Osteocyte (in vitro differentiated cells): ENCODE results near the gene MED26. TPM values are rescaled to one million over a fixed set of nuclear protein-coding genes. Genes with fewer than 3 reads are reported as not detected.
A peak's percentile ranks its signal among the peaks of the same experiment; 100 is the strongest.

Experiments
- DNase-seq: peaks from one replicate; pipeline ENCODE4 v3.0.0; 2021; ENCODE audit warnings: mixed read lengths; ENCODE audit not compliant: unreplicated experiment; ENCODE audit errors: extremely low spot score
- H3K27ac Mint-ChIP-seq: one replicate; pipeline ENCODE4 v1.8.0; 2021; ENCODE audit warnings: mild to moderate bottlenecking, mixed read lengths; ENCODE audit not compliant: unreplicated experiment
- H3K27me3 Mint-ChIP-seq: one replicate; pipeline ENCODE4 v1.8.0; 2021; ENCODE audit warnings: mixed read lengths; ENCODE audit not compliant: unreplicated experiment
- H3K36me3 Mint-ChIP-seq: one replicate; pipeline ENCODE4 v1.8.0; 2021; ENCODE audit warnings: mixed read lengths; ENCODE audit not compliant: unreplicated experiment
- H3K4me1 Mint-ChIP-seq: one replicate; pipeline ENCODE4 v1.8.0; 2021; ENCODE audit warnings: mixed read lengths; ENCODE audit not compliant: unreplicated experiment
- H3K4me3 Mint-ChIP-seq: one replicate; pipeline ENCODE4 v1.8.0; 2021; ENCODE audit warnings: mild to moderate bottlenecking, moderate library complexity, mixed read lengths; ENCODE audit not compliant: unreplicated experiment
- H3K9me3 Mint-ChIP-seq: one replicate; pipeline ENCODE4 v1.8.0; 2021; ENCODE audit warnings: mixed read lengths; ENCODE audit not compliant: unreplicated experiment
- CTCF ChIP-seq: fragments of 200-600 bp; sonication (generic); IDR thresholded peaks from 2 replicates; pipeline ENCODE4 v1.5.0; 2021; ENCODE audit warnings: antibody characterized with exemption, mild to moderate bottlenecking, moderate library complexity
- total RNA-seq: library from RNA; stranded (reverse); gene quantifications from 2 replicates; pipeline ENCODE4 v1.2.1, GENCODE V29; 2021

MED26 gene
- total RNA-seq, 1 donor from 2014 or later, result 9.5 TPM

- no peaks in the 10 kb centered on the region for H3K27me3 Mint-ChIP-seq
- H3K4me1 Mint-ChIP-seq, result no peaks in the 10 kb centered on the region
- no peak for TF ChIP-seq CTCF
- no peak for DNase-seq
- no peaks in the 10 kb centered on the region for H3K9me3 Mint-ChIP-seq
- H3K4me3 Mint-ChIP-seq, result no peak overlapping the region
- H3K27ac Mint-ChIP-seq, result no peak overlapping the region
- H3K36me3 Mint-ChIP-seq, result peaks cover 36% of the 10 kb centered on the region
Measured at GRCh38 chr19:16529466-16530144, 98.4 kb downstream of the MED26 start.

GRCh38 chr19:16527971-16528521 lies 100.0 kb downstream of the MED26 start:
- H3K9me3 Mint-ChIP-seq, result no peaks in the 10 kb centered on the region
- TF ChIP-seq CTCF, result peak; percentile 40
- no peaks in the 10 kb centered on the region for H3K27me3 Mint-ChIP-seq
- no peak overlapping the region for H3K4me3 Mint-ChIP-seq
- no peak overlapping the region for H3K27ac Mint-ChIP-seq
- H3K36me3 Mint-ChIP-seq, result peaks cover 38% of the 10 kb centered on the region
- no peak for DNase-seq
- H3K4me1 Mint-ChIP-seq, result no peaks in the 10 kb centered on the region

GRCh38 chr19:16527334-16527935 lies 100.6 kb downstream of the MED26 start:
- H3K9me3 Mint-ChIP-seq, result no peaks in the 10 kb centered on the region
- peaks cover 43% of the 10 kb centered on the region for H3K36me3 Mint-ChIP-seq
- no peak overlapping the region for H3K4me3 Mint-ChIP-seq
- no peaks in the 10 kb centered on the region for H3K27me3 Mint-ChIP-seq
- H3K4me1 Mint-ChIP-seq, result no peaks in the 10 kb centered on the region
- no peak for TF ChIP-seq CTCF
- no peak overlapping the region for H3K27ac Mint-ChIP-seq
- no peak for DNase-seq

- DNase-seq, result no peak
- H3K4me3 Mint-ChIP-seq, result no peak overlapping the region
- H3K9me3 Mint-ChIP-seq, result no peaks in the 10 kb centered on the region
- no peak overlapping the region for H3K27ac Mint-ChIP-seq
- H3K36me3 Mint-ChIP-seq, result peaks cover 32% of the 10 kb centered on the region
- TF ChIP-seq CTCF, result no peak
- H3K27me3 Mint-ChIP-seq, result no peaks in the 10 kb centered on the region
- no peaks in the 10 kb centered on the region for H3K4me1 Mint-ChIP-seq
Measured at GRCh38 chr19:16525751-16526481, 102.1 kb downstream of the MED26 start.
